Endothelial cell of umbilical vein (primary cell): ENCODE data around the gene KCTD2. TPM values are rescaled to one million over a fixed set of nuclear protein-coding genes. Genes with fewer than 3 reads are reported as not detected.
"Not testable (repeated sequence)": the region's sequence is repeated elsewhere in the genome, so short reads cannot be mapped to it uniquely, and the experiment has no call there.

Experiments used
- BruUV-seq: library from RNA; stranded (reverse); fragments of 400-500 nt; replicated peaks from 2 replicates; lab custom pipeline; 2021; lab: Mats Ljungman, UMichigan
- CTCF ChIA-PET: fragments of 300-600, 350-600 bp; sonication (Branson Sonifier 250); formaldehyde crosslinking; loops from one replicate; lab custom pipeline; 2021; ENCODE audit warnings: antibody characterized with exemption, inconsistent platforms; lab: Charles Lee
- POLR2A ChIA-PET: fragments of 300-600, 350-600 bp; sonication (Branson Sonifier 250); formaldehyde crosslinking; loops from one replicate; lab custom pipeline; 2021; ENCODE audit warnings: antibody characterized with exemption, inconsistent platforms; lab: Charles Lee
- DNase-seq: peaks from one replicate; pipeline ENCODE4 v3.0.0-alpha.2; 2011; ENCODE audit warnings: low read depth, low spot score
- FAIRE-seq: peaks from 2 replicates; lab custom pipeline; 2011; peaks lifted over from hg19 to GRCh38; lab: Jason Lieb, UNC
- H2AFZ ChIP-seq: 2 replicates; pipeline ENCODE4 v1.6.0; 2012; ENCODE audit warnings: low read depth, low read length, control low read depth, inconsistent platforms
- H3K27ac ChIP-seq: 2 replicates; pipeline ENCODE4 v1.5.1; 2011; ENCODE audit warnings: low read depth, mild to moderate bottlenecking, control low read depth, low read length, moderate library complexity; ENCODE audit not compliant: insufficient read depth
- H3K27me3 ChIP-seq, 2 experiments: 2 replicates each; pipeline versions ENCODE4 v1.6.0 to v1.6.1; 2011; ENCODE audit warnings: low read length in 2 of 2, mixed read lengths in 1 of 2; ENCODE audit not compliant: control insufficient read depth in 2 of 2, insufficient read depth in 2 of 2
- H3K36me3 ChIP-seq, 2 experiments: 2 replicates in 1 of 2; 3 replicates in 1 of 2; pipeline ENCODE4 v1.5.1; 2011; ENCODE audit warnings: low read length in 2 of 2, mild to moderate bottlenecking in 1 of 2, moderate library complexity in 1 of 2; ENCODE audit not compliant: control insufficient read depth in 2 of 2, insufficient read depth in 2 of 2; ENCODE audit errors: extremely low read depth in 1 of 2
- H3K4me1 ChIP-seq: 3 replicates; pipeline ENCODE4 v1.5.1; 2011; ENCODE audit warnings: mild to moderate bottlenecking, low read length; ENCODE audit not compliant: control insufficient read depth, insufficient read depth; ENCODE audit errors: extremely low read depth
- H3K4me2 ChIP-seq: 2 replicates; pipeline ENCODE4 v1.6.1; 2011; ENCODE audit warnings: low read length, control low read depth, mixed read lengths; ENCODE audit not compliant: insufficient read depth
- H3K4me3 ChIP-seq, 3 experiments: fragments of 200-600 bp in 1 of 3; sonication (generic), shearing (Covaris generic) in 1 of 3; replicated peaks in 1 of 3; 2 replicates each; pipeline ENCODE4 v1.5.1; 2011 to 2016; ENCODE audit warnings: control low read depth in 3 of 3, low read length in 3 of 3, mild to moderate bottlenecking in 2 of 3, inconsistent platforms in 1 of 3, low read depth in 1 of 3, moderate library complexity in 1 of 3; ENCODE audit not compliant: insufficient read depth in 1 of 3
- H3K79me2 ChIP-seq: 2 replicates; pipeline ENCODE4 v1.6.0; 2012; ENCODE audit warnings: low read length, inconsistent platforms; ENCODE audit not compliant: control insufficient read depth, insufficient read depth
- H3K9ac ChIP-seq: replicated peaks from 2 replicates; pipeline ENCODE3; 2011; ENCODE audit warnings: low read length, control low read depth; ENCODE audit not compliant: insufficient read depth; ENCODE audit errors: extremely low read depth
- H3K9me1 ChIP-seq: replicated peaks from 3 replicates; pipeline ENCODE4 v1.6.0; 2011; ENCODE audit warnings: mild to moderate bottlenecking, low read length; ENCODE audit not compliant: control insufficient read depth, insufficient read depth; ENCODE audit errors: extremely low read depth
- H3K9me3 ChIP-seq: replicated peaks from 2 replicates; pipeline ENCODE4 v1.5.1; 2012; ENCODE audit warnings: low read length, inconsistent platforms; ENCODE audit not compliant: control insufficient read depth, insufficient read depth
- H4K20me1 ChIP-seq: replicated peaks from 2 replicates; pipeline ENCODE3; 2011; ENCODE audit warnings: mild to moderate bottlenecking, low read length; ENCODE audit not compliant: control insufficient read depth, insufficient read depth; ENCODE audit errors: extremely low read depth
- EZH2 ChIP-seq: IDR thresholded peaks from 2 replicates; pipeline ENCODE4 v1.6.1; 2012; ENCODE audit warnings: borderline replicate concordance, low read depth, mild to moderate bottlenecking, moderate library complexity, low read length, inconsistent platforms; ENCODE audit not compliant: severe bottlenecking
- FOS ChIP-seq: IDR thresholded peaks from 2 replicates; pipeline ENCODE4 v1.6.1; 2011; ENCODE audit warnings: mild to moderate bottlenecking, low read length, moderate library complexity, borderline replicate concordance; ENCODE audit not compliant: insufficient read depth
- GATA2 ChIP-seq: IDR thresholded peaks from 2 replicates; pipeline ENCODE4 v1.7.0; 2011; ENCODE audit warnings: low read depth, mild to moderate bottlenecking, moderate library complexity, mixed read lengths, low read length; ENCODE audit not compliant: insufficient read length, insufficient read depth
- JUN ChIP-seq: IDR thresholded peaks from 2 replicates; pipeline ENCODE4 v1.6.1; 2011; ENCODE audit warnings: borderline replicate concordance, low read depth; ENCODE audit not compliant: insufficient read length, insufficient read depth
- MAX ChIP-seq: IDR thresholded peaks from 2 replicates; pipeline ENCODE4 v1.6.1; 2011; ENCODE audit not compliant: insufficient read depth, insufficient read length
- MYC ChIP-seq: IDR thresholded peaks from one replicate; pipeline ENCODE4 v1.6.1; 2011; ENCODE audit warnings: mild to moderate bottlenecking, low read depth, low read length
- POLR2A ChIP-seq: IDR thresholded peaks from 2 replicates; pipeline ENCODE4 v1.6.1; 2012; ENCODE audit warnings: low read depth, mild to moderate bottlenecking, control low read depth, low read length
- POLR2AphosphoS5 ChIP-seq: IDR thresholded peaks from 2 replicates; pipeline ENCODE4 v1.6.1; 2012; ENCODE audit warnings: low read depth, mild to moderate bottlenecking, control low read depth, low read length, moderate library complexity; ENCODE audit not compliant: insufficient read depth
- dilution Hi-C: fragments of 300-500 bp; cut with MboI; formaldehyde crosslinking; loops from one replicate; pipeline ENCODE4 v1.15.0; 2019; ENCODE audit warnings: low sequenced_read_pairs; ENCODE audit not compliant: extremely low pct_ligation_motif_present
- intact Hi-C: fragments of 100-400 bp; cut with micrococcal nuclease; formaldehyde crosslinking; loops from one replicate; pipeline ENCODE4 v1.10.0; 2022
- polyA plus RNA-seq, 4 experiments: library from polyadenylated mRNA; depleted of rRNA in 3 of 4; stranded (reverse) in 3 of 4; unstranded in 1 of 4; fragments of >200 nt; gene quantifications; 2 replicates each; pipeline versions ENCODE4 v1.2.1 to v1.2.3, GENCODE V29; 2011 to 2012; ENCODE audit warnings: missing spikeins in 1 of 4
- total RNA-seq: library from RNA; stranded (reverse); gene quantifications from 2 replicates; pipeline ENCODE4 v1.2.3, GENCODE V29; 2021
- TF ChIP-seq, protein P1 (sequence below), 2 donors: IDR thresholded peaks; 1 replicate in 1 of 2; 2 replicates in 1 of 2; pipeline ENCODE4 v1.5.1; 2011; ENCODE audit warnings: low read length in 2 of 2, mild to moderate bottlenecking in 2 of 2, moderate library complexity in 2 of 2, control low read depth in 1 of 2, inconsistent platforms in 1 of 2, low read depth in 1 of 2; ENCODE audit not compliant: insufficient read depth in 1 of 2; ENCODE audit errors: extremely low read depth in 1 of 2

Gene KCTD2
- total and polyA plus RNA-seq, 2 donors (not counting 3 experiments of a cell fraction or from before 2014, with no cell fraction given), result 23.2 to 24.8 TPM

GRCh38 chr17:75041656-75042280 is 5.3 kb upstream of the KCTD2 start:
- ChIA-PET POLR2A (interaction anchor here (0.6 kb wide), 1 partner anchor 29 kb away, joined by 4 read pairs; no protein-coding TSS in a partner anchor), CTCF (interaction anchor here (1.1 to 1.2 kb wide), 2 partner anchors 64 to 80 kb away, joined by 3 read pairs; no protein-coding TSS in a partner anchor)
- no peaks in the 10 kb centered on the region for H3K9me1 ChIP-seq
- DNase-seq (no peak), FAIRE-seq (no peak)
- H3K4me3 ChIP-seq, result no peak overlapping the region
- H3K79me2 ChIP-seq, result no peaks in the 10 kb centered on the region
- H3K9me3 ChIP-seq, result no peaks in the 10 kb centered on the region
- peaks cover 0 to 9% of the 10 kb centered on the region in 2 experiments for H3K36me3 ChIP-seq
- intact Hi-C loops (loop anchor here (10.0 kb wide), 1 partner anchor 473 kb away; the partner anchor contains the start of genes CASKIN2 and TSEN54), dilution Hi-C loops (no loop called here)
- no peak for TF ChIP-seq POLR2AphosphoS5
- TF ChIP-seq, protein P1, sequence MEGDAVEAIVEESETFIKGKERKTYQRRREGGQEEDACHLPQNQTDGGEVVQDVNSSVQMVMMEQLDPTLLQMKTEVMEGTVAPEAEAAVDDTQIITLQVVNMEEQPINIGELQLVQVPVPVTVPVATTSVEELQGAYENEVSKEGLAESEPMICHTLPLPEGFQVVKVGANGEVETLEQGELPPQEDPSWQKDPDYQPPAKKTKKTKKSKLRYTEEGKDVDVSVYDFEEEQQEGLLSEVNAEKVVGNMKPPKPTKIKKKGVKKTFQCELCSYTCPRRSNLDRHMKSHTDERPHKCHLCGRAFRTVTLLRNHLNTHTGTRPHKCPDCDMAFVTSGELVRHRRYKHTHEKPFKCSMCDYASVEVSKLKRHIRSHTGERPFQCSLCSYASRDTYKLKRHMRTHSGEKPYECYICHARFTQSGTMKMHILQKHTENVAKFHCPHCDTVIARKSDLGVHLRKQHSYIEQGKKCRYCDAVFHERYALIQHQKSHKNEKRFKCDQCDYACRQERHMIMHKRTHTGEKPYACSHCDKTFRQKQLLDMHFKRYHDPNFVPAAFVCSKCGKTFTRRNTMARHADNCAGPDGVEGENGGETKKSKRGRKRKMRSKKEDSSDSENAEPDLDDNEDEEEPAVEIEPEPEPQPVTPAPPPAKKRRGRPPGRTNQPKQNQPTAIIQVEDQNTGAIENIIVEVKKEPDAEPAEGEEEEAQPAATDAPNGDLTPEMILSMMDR (IDR thresholded peaks at IDR 0.05; ENCODE audit: extremely low read depth in 1 of 2, insufficient read depth in 1 of 2, low read depth in 1 of 2, low read length in 2 of 2), result no peak
- TF ChIP-seq GATA2, result no peak
- no peak for TF ChIP-seq FOS
- TF ChIP-seq JUN, result no peak
- no peak for TF ChIP-seq MAX
- no peak for TF ChIP-seq MYC
- no peak for TF ChIP-seq POLR2A
- no peak for TF ChIP-seq EZH2
- no peak overlapping the region for H2AFZ ChIP-seq
- H3K27ac ChIP-seq, result no peak overlapping the region
- H3K4me2 ChIP-seq, result no peak overlapping the region
- no peak overlapping the region for H3K9ac ChIP-seq
- no TSS peak for BruUV-seq
- no peaks in the 10 kb centered on the region for H3K4me1 ChIP-seq
- H4K20me1 ChIP-seq, result no peaks in the 10 kb centered on the region
- no peaks in the 10 kb centered on the region for H3K27me3 ChIP-seq

- peaks cover 12% of the 10 kb centered on the region for H3K4me1 ChIP-seq
- H3K9ac ChIP-seq, H3K9me1 ChIP-seq, FAIRE-seq, dilution Hi-C loops, H3K4me2 ChIP-seq, H3K36me3 ChIP-seq, H3K79me2 ChIP-seq, H4K20me1 ChIP-seq, H3K9me3 ChIP-seq, H3K4me3 ChIP-seq, DNase-seq, H3K27me3 ChIP-seq, BruUV-seq, POLR2A ChIA-PET, H3K27ac ChIP-seq, H2AFZ ChIP-seq: not testable (repeated sequence)
- intact Hi-C loops, result loop anchor here (10.0 kb wide), 1 partner anchor 471 kb away; the partner anchor contains the start of genes CASKIN2 and TSEN54
- CTCF ChIA-PET, result interaction anchor here (0.7 kb wide), 1 partner anchor 11 kb away, joined by 3 read pairs; no protein-coding TSS in a partner anchor
Measured at GRCh38 chr17:75043789-75044188, 3.2 kb upstream of the KCTD2 start.
